Cerebellar cortex (tissue), 1 donor: ENCODE results near the gene ARG2.
"Not testable (repeated sequence)": the region's sequence is repeated elsewhere in the genome, so short reads cannot be mapped to it uniquely, and the experiment has no call there.

Source experiments
- DNase-seq: peaks from one replicate; pipeline ENCODE4 v3.0.0-alpha.2; 2015; ENCODE audit warnings: low spot score

Gene ARG2

GRCh38 chr14:67586369-67586768 is 33.4 kb upstream of the ARG2 start:
- no peak for DNase-seq

GRCh38 chr14:67589204-67589770 is 30.4 kb upstream of the ARG2 start:
- no peak for DNase-seq

- DNase-seq, result not testable (repeated sequence)
These were observed 26.1 kb upstream of the ARG2 start for GRCh38 chr14:67593650-67594049.

- DNase-seq, result no peak
These were observed 24.3 kb upstream of the ARG2 start for GRCh38 chr14:67595392-67595791.

GRCh38 chr14:67599698-67600561 is 19.8 kb upstream of the ARG2 start, which contains the start of gene PIGH:
PIGH (minus strand) TSS chr14:67600268; CDS start chr14:67600203, 65 bp downstream.
- DNase-seq, result peak; percentile 86

GRCh38 chr14:67600562-67600974 is 19.2 kb upstream of the ARG2 start:
- DNase-seq, result not testable (repeated sequence)

GRCh38 chr14:67602076-67602475 is 17.6 kb upstream of the ARG2 start:
- DNase-seq, result no peak

- no peak for DNase-seq
These were observed 16.6 kb upstream of the ARG2 start for GRCh38 chr14:67602995-67603545.

- no peak for DNase-seq
These were observed 12.1 kb upstream of the ARG2 start for GRCh38 chr14:67607646-67608045.

GRCh38 chr14:67609642-67610310 is 9.9 kb upstream of the ARG2 start:
- DNase-seq, result no peak

- no peak for DNase-seq
These were observed 9.2 kb upstream of the ARG2 start for GRCh38 chr14:67610491-67610890.

- DNase-seq, result peak; percentile 65
These were observed 1.1 kb upstream of the ARG2 start for GRCh38 chr14:67618617-67619063.

- DNase-seq, result peak; percentile 82
These were observed 581 bp downstream of the ARG2 start for GRCh38 chr14:67620217-67620785.

- DNase-seq, result peak; percentile 40
These were observed 3.0 kb downstream of the ARG2 start for GRCh38 chr14:67622675-67623074.

GRCh38 chr14:67623114-67623513 is 3.4 kb downstream of the ARG2 start:
- no peak for DNase-seq

- DNase-seq, result not testable (repeated sequence)
These were observed 6.4 kb downstream of the ARG2 start for GRCh38 chr14:67626131-67626530.

GRCh38 chr14:67627519-67627918 is 7.8 kb downstream of the ARG2 start:
- DNase-seq, result no peak

- DNase-seq, result no peak
These were observed 10.5 kb downstream of the ARG2 start for GRCh38 chr14:67630186-67630585.

- no peak for DNase-seq
These were observed 11.2 kb downstream of the ARG2 start for GRCh38 chr14:67630938-67631337.

GRCh38 chr14:67633451-67634147 is 13.9 kb downstream of the ARG2 start:
- DNase-seq, result no peak

- DNase-seq, result no peak
These were observed 16.7 kb downstream of the ARG2 start for GRCh38 chr14:67636361-67636919.
